AG10803 (cell line): Measurements from ENCODE around the gene GLT1D1.

ENCODE experiments used
- DNase-seq: peaks from one replicate; pipeline ENCODE4 v3.0.0; 2010; ENCODE audit warnings: low read depth
- H3K4me3 ChIP-seq: 2 replicates; pipeline ENCODE4 v1.5.1; 2011; ENCODE audit warnings: mild to moderate bottlenecking, low read length, control low read depth
- CTCF ChIP-seq: conservative IDR thresholded peaks from 2 replicates; pipeline ENCODE4 v1.5.1; 2011; ENCODE audit warnings: mild to moderate bottlenecking, low read length, control low read depth, inconsistent platforms

GLT1D1 gene

DNA sequence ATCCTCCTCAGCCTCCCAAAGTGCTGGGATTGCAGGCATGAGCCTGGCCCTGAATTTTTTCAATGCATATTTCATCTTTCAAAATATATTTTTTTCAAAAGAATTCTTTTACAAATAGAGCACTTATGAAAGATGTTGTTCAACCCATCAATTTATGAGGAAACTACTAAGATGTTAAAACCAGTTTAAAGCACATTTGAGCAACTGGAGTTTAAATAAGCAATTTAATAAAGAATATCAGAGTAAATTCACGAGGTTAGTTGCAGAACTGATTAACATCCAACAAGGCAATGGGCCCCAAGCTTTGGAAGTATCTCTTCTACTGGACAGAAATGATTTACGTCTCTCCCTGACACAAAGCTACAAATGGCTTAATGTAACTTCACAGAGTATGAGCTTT, 23.3 kb downstream of the GLT1D1 start:
- DNase-seq = no peak
- TF ChIP-seq CTCF = no peak
- H3K4me3 ChIP-seq = no peak overlapping the region

- DNase-seq = no peak
- H3K4me3 ChIP-seq = no peak overlapping the region
- no peak for TF ChIP-seq CTCF
Measured at GRCh38 chr12:128879898-128880764, 26.9 kb downstream of the GLT1D1 start.

GRCh38 chr12:128891856-128892255, 38.6 kb downstream of the GLT1D1 start:
- no peak for TF ChIP-seq CTCF
- DNase-seq = no peak
- H3K4me3 ChIP-seq = no peak overlapping the region

DNA sequence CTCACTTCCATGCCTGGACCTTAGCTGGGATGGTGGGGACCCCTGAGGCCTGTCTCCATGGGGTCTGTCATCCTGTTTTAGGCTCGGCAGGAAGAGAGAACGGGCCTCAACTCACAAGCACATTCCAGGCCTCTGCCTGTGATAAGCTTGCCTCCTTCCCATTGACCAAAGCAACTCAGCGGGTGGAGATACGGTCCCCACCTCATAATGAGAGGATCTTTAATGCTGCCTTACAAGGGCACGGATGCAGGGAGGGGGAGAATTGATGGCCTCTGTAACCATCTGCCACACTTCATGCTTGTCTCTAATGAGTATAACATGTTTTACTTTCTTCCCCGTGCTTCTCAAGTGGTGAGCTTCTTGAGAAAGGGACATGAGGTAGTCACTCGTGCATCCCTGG, 50.0 kb downstream of the GLT1D1 start:
- no peak for TF ChIP-seq CTCF
- H3K4me3 ChIP-seq = no peak overlapping the region
- no peak for DNase-seq

DNA sequence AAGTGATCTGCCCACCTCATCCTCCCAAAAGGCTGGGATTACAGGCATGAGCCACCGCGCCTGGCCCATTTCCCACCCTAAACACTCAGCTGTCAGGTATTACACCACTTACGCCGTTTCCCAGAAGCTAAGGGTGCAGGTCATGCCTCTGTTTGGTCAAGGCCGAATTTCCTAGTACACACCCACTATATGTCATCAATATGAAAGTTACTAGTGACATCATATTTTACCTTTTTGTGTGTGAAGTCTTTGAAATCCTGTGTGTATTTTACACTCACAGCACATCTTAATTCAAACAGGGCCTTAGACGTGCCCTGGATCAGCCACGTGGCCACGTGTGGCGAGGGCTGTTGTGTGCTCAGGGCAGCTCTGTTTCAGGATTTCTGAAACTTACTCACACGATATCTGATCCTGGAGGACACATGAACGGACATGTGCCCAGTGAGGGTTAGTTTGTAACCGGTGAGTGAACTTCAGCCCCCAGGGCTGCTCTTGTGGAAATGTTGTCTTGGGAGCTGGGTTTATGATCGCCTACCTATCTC, 51.8 kb downstream of the GLT1D1 start:
- no peak for DNase-seq
- TF ChIP-seq CTCF = no peak

GRCh38 chr12:128906485-128907137, 53.3 kb downstream of the GLT1D1 start:
- TF ChIP-seq CTCF = no peak
- no peak for DNase-seq
- no peak overlapping the region for H3K4me3 ChIP-seq

More for the DNA sequence above, 51.8 kb downstream of the GLT1D1 start:
- H3K4me3 ChIP-seq = no peak overlapping the region
